ENCODE results near the gene DCDC1. TPM values are rescaled to one million over a fixed set of nuclear protein-coding genes. Genes with fewer than 3 reads are reported as not detected.

Gene DCDC1
- total RNA-seq, 2 donors from 2014 or later, result 2.9 to 3.2 TPM

DNA sequence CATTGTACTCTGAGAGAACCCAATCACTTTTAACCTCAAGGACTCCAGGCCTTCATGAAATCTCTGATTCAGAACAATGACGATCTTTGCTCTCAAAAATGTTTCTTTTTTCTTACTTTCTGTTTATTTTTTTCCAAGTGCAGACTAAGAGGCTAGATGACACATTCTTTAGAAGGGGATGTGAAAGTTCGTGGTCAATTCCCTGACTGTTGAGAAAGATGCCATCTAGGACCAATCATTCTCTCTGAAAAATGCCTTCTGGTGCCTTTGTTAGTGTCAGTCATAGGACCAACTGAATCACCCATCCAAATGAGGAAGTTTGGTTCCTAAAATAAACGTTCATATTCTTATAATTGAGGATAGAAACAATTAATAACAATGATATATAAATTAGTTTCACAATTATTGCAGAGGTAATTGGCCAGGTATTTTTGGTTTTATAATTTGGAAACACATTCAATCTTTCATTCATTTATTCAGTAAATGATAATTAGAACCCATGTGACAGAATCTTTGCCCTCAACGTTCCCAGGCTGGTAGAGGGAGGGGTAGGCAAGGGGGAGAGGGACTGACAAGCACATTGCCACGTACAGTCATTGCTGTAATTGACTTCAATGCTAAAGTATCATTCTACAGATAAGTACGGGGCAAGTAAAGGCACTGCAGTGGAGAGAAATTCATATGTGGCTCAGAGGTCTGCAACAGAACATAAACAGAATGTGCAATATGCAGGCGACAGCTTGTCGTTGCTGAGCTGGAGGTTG lies 450.0 kb downstream of the DCDC1 start:
- Mint-ChIP-seq H3K36me3 (ENCODE audit: low read depth) (no peaks in the 10 kb centered on the region), H3K9me3 (no peaks in the 10 kb centered on the region), H3K4me1 (no peaks in the 10 kb centered on the region), H3K27ac (no peak overlapping the region), H3K27me3 (ENCODE audit: insufficient read depth) (no peaks in the 10 kb centered on the region), H3K4me3 (no peak overlapping the region)
- TF ChIP-seq, protein P1, sequence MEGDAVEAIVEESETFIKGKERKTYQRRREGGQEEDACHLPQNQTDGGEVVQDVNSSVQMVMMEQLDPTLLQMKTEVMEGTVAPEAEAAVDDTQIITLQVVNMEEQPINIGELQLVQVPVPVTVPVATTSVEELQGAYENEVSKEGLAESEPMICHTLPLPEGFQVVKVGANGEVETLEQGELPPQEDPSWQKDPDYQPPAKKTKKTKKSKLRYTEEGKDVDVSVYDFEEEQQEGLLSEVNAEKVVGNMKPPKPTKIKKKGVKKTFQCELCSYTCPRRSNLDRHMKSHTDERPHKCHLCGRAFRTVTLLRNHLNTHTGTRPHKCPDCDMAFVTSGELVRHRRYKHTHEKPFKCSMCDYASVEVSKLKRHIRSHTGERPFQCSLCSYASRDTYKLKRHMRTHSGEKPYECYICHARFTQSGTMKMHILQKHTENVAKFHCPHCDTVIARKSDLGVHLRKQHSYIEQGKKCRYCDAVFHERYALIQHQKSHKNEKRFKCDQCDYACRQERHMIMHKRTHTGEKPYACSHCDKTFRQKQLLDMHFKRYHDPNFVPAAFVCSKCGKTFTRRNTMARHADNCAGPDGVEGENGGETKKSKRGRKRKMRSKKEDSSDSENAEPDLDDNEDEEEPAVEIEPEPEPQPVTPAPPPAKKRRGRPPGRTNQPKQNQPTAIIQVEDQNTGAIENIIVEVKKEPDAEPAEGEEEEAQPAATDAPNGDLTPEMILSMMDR (conservative IDR thresholded peaks at IDR 0.05), result no peak
- WGBS, 2 experiments (ENCODE audit: insufficient coverage in 1 of 2, insufficient read length in 1 of 2), result 66 to 74% methylated on average over 6 to 7 of the region's 8 CpGs
- H3K4me3 ChIP-seq (ENCODE audit: low read length), result no peak overlapping the region
- H3K9me3 ChIP-seq (ENCODE audit: control insufficient read depth, low read length), result no peaks in the 10 kb centered on the region
- H3K9ac ChIP-seq (ENCODE audit: extremely low read depth, low read length, poor library complexity, severe bottlenecking), result no peak overlapping the region
- no peak overlapping the region for H3K27ac ChIP-seq (ENCODE audit: low read depth, low read length)
- H3K27me3 ChIP-seq (ENCODE audit: control insufficient read depth, insufficient read depth, low read length, poor library complexity, severe bottlenecking), result no peaks in the 10 kb centered on the region
- DNase-seq, result no peak
- no peaks in the 10 kb centered on the region for H3K4me1 ChIP-seq (ENCODE audit: control insufficient read depth, insufficient read depth, low read length)
- no peaks in the 10 kb centered on the region for H3K36me3 ChIP-seq (ENCODE audit: control insufficient read depth, insufficient read depth, low read length)

DNA sequence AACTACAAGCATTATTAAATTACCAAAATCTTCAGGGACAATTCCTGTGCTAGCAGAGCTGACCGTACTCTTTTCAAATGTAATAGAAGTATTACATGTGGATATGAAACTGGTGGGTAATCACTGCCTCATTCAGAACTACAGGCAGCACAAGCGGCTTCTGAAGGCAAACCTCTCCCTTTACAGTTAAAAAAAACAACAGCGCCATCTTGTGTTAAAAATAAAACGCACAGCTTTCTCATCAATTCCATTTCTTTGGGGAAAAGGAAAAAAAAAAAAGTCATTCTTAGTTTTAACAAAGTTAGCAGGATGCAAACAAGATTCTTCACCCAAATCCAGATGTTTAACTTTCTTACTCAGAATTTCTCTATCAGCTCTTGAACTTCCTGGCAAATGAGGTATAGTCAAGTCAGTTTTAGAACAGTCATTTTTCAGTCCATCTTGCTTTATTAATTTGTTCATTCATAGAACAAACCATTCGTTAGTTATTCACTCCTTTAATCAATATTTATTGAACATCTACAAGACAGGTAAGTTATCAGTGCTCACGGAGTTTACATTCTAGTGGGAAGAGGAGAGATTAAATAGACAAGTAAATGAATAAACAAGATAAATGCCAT lies 451.6 kb downstream of the DCDC1 start:
- H3K36me3 Mint-ChIP-seq (ENCODE audit: low read depth), result no peaks in the 10 kb centered on the region
- WGBS, 2 experiments (ENCODE audit: insufficient coverage in 1 of 2, insufficient read length in 1 of 2), result 0 to 15% methylated on average over 2 to 6 of the region's 6 CpGs
- H3K9me3 Mint-ChIP-seq, result no peaks in the 10 kb centered on the region
- H3K9me3 ChIP-seq (ENCODE audit: control insufficient read depth, low read length), result no peaks in the 10 kb centered on the region
- no peak for DNase-seq
- H3K4me3 Mint-ChIP-seq, result no peak overlapping the region
- H3K27me3 Mint-ChIP-seq (ENCODE audit: insufficient read depth), result no peaks in the 10 kb centered on the region
- TF ChIP-seq, protein P1 (conservative IDR thresholded peaks at IDR 0.05), result peak; percentile 85
- no peak overlapping the region for H3K4me3 ChIP-seq (ENCODE audit: low read length)
- no peak overlapping the region for H3K9ac ChIP-seq (ENCODE audit: extremely low read depth, low read length, poor library complexity, severe bottlenecking)
- no peak overlapping the region for H3K27ac ChIP-seq (ENCODE audit: low read depth, low read length)
- no peaks in the 10 kb centered on the region for H3K36me3 ChIP-seq (ENCODE audit: control insufficient read depth, insufficient read depth, low read length)
- H3K4me1 Mint-ChIP-seq, result peaks cover 4% of the 10 kb centered on the region
- no peaks in the 10 kb centered on the region for H3K4me1 ChIP-seq (ENCODE audit: control insufficient read depth, insufficient read depth, low read length)
- no peak overlapping the region for H3K27ac Mint-ChIP-seq
- no peaks in the 10 kb centered on the region for H3K27me3 ChIP-seq (ENCODE audit: control insufficient read depth, insufficient read depth, low read length, poor library complexity, severe bottlenecking)

DNA sequence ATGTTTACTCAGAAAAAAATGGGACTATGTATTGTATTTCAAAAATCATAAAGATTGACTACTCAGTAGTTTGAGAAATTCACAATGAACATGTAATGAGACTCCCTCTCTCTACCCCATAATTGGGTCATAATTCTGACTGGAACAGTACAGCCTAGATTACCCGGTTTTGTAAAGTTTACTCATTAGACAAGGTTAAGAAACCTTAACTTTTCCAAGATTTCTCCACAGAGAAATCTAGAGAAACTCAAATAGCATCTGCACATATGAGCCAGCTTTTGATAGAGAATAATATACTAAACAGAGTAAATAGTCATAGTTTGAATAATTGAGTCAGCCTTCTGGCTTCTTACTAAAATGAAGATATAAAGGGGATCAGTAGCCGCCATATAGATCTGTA lies 452.3 kb downstream of the DCDC1 start:
- DNase-seq, result no peak
- Mint-ChIP-seq H3K27ac (no peak overlapping the region), H3K4me3 (no peak overlapping the region), H3K9me3 (no peaks in the 10 kb centered on the region), H3K36me3 (ENCODE audit: low read depth) (no peaks in the 10 kb centered on the region), H3K27me3 (ENCODE audit: insufficient read depth) (no peaks in the 10 kb centered on the region), H3K4me1 (peaks cover 4% of the 10 kb centered on the region)
- Histone ChIP-seq H3K27me3 (ENCODE audit: control insufficient read depth, insufficient read depth, low read length, poor library complexity, severe bottlenecking) (no peaks in the 10 kb centered on the region), H3K4me1 (ENCODE audit: control insufficient read depth, insufficient read depth, low read length) (no peaks in the 10 kb centered on the region), H3K9ac (ENCODE audit: extremely low read depth, low read length, poor library complexity, severe bottlenecking) (no peak overlapping the region), H3K27ac (ENCODE audit: low read depth, low read length) (no peak overlapping the region), H3K9me3 (ENCODE audit: control insufficient read depth, low read length) (no peaks in the 10 kb centered on the region), H3K36me3 (ENCODE audit: control insufficient read depth, insufficient read depth, low read length) (no peaks in the 10 kb centered on the region), H3K4me3 (ENCODE audit: low read length) (no peak overlapping the region)
- TF ChIP-seq, protein P1 (conservative IDR thresholded peaks at IDR 0.05), result no peak
- WGBS, 2 experiments (ENCODE audit: insufficient coverage in 1 of 2, insufficient read length in 1 of 2), result 92 to 93% methylated on average over 2 of the region's 2 CpGs

Measured in endodermal cell (in vitro differentiated cells).